Measurements from ENCODE around the gene BOC. TPM values are rescaled to one million over a fixed set of nuclear protein-coding genes. Genes with fewer than 3 reads are reported as not detected.

Gene BOC
- total and polyA plus RNA-seq, 2 of the 8 experiments (the other 6 are each of a cell fraction or from before 2014, with no cell fraction given), result 6.9 to 9.3 TPM

GRCh38 chr3:113220721-113221120 is 9.4 kb downstream of the BOC start (continued):
- TF ChIP-seq POU5F1 (IDR thresholded peaks at IDR 0.05; ENCODE audit: low read depth, low read length) (no peak), NRF1 (IDR thresholded peaks at IDR 0.05; ENCODE audit: low read depth, low read length) (no peak), ATF3 (IDR thresholded peaks at IDR 0.05; ENCODE audit: insufficient read depth, low read depth, low read length) (no peak), CTCF (IDR thresholded peaks at IDR 0.05; ENCODE audit: control extremely low read depth in 1 of 3, insufficient read depth in 1 of 3, low read depth in 1 of 3, low read length in 3 of 3) (no peak)
